ENCODE measurements around the gene DBF4. TPM values are rescaled to one million over a fixed set of nuclear protein-coding genes. Genes with fewer than 3 reads are reported as not detected.

DBF4 gene
- total and polyA plus RNA-seq, 4 donors = 2.3 to 27.0 (median 3.7) TPM

DNA sequence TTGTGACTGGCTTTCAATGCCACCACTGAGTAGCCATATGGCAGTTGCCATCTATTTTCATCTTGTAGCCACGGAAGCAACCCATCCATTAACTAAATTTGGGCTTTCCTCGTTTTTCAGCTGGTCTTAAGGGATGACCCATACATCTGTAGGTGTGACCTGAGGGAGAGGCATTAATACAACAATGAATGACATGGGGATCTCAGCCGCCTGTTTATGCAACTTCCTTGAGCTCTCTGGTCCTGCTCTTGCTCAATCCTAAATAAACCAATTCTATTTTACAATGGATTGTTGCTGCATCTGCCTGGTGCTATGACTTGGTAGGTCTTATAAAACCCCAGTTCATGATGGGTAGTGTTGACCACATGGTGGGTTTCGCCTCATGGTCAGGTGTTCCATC, 35.8 kb downstream of the DBF4 start:
- 82% methylated on average over 4 of the region's 4 CpGs for WGBS
- Histone ChIP-seq H3K4me1 (ENCODE audit: control insufficient read depth in 4 of 4, insufficient read depth in 4 of 4, low read length in 3 of 4) (no peaks in the 10 kb centered on the region), H3K9me3 (ENCODE audit: control insufficient read depth in 4 of 4, low read length in 3 of 4) (no peaks in the 10 kb centered on the region), H3K4me3 (ENCODE audit: low read depth in 1 of 3, low read length in 3 of 3) (no peak overlapping the region), H3K27me3 (ENCODE audit: control insufficient read depth in 4 of 4, insufficient read depth in 4 of 4, low read length in 3 of 4) (no peaks in the 10 kb centered on the region), H3K9ac (ENCODE audit: low read depth in 1 of 2, low read length in 2 of 2) (no peak overlapping the region), H3K27ac (ENCODE audit: low read depth in 1 of 2, low read length in 2 of 2) (no peak overlapping the region), H3K36me3 (ENCODE audit: control insufficient read depth in 4 of 4, insufficient read depth in 3 of 4, low read depth in 1 of 4, low read length in 3 of 4) (no peaks in the 10 kb centered on the region)
- no peak for DNase-seq (ENCODE audit: low spot score)
- TF ChIP-seq, protein P1, sequence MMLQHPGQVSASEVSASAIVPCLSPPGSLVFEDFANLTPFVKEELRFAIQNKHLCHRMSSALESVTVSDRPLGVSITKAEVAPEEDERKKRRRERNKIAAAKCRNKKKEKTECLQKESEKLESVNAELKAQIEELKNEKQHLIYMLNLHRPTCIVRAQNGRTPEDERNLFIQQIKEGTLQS (IDR thresholded peaks at IDR 0.05) = no peak
- TF ChIP-seq YY1 (IDR thresholded peaks at IDR 0.05) = no peak
- no peak for TF ChIP-seq HNF4A (conservative IDR thresholded peaks at IDR 0.05)
- no peak for TF ChIP-seq RXRA (IDR thresholded peaks at IDR 0.05)
- TF ChIP-seq HNF4G (IDR thresholded peaks at IDR 0.05) = no peak
- no peak for TF ChIP-seq SP1 (IDR thresholded peaks at IDR 0.05)
- no peak for TF ChIP-seq FOXA1 (IDR thresholded peaks at IDR 0.05)
- TF ChIP-seq, protein P2, sequence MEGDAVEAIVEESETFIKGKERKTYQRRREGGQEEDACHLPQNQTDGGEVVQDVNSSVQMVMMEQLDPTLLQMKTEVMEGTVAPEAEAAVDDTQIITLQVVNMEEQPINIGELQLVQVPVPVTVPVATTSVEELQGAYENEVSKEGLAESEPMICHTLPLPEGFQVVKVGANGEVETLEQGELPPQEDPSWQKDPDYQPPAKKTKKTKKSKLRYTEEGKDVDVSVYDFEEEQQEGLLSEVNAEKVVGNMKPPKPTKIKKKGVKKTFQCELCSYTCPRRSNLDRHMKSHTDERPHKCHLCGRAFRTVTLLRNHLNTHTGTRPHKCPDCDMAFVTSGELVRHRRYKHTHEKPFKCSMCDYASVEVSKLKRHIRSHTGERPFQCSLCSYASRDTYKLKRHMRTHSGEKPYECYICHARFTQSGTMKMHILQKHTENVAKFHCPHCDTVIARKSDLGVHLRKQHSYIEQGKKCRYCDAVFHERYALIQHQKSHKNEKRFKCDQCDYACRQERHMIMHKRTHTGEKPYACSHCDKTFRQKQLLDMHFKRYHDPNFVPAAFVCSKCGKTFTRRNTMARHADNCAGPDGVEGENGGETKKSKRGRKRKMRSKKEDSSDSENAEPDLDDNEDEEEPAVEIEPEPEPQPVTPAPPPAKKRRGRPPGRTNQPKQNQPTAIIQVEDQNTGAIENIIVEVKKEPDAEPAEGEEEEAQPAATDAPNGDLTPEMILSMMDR (IDR thresholded peaks at IDR 0.05; ENCODE audit: low read depth, low read length, missing input control) = no peak
- TF ChIP-seq, protein P3, sequence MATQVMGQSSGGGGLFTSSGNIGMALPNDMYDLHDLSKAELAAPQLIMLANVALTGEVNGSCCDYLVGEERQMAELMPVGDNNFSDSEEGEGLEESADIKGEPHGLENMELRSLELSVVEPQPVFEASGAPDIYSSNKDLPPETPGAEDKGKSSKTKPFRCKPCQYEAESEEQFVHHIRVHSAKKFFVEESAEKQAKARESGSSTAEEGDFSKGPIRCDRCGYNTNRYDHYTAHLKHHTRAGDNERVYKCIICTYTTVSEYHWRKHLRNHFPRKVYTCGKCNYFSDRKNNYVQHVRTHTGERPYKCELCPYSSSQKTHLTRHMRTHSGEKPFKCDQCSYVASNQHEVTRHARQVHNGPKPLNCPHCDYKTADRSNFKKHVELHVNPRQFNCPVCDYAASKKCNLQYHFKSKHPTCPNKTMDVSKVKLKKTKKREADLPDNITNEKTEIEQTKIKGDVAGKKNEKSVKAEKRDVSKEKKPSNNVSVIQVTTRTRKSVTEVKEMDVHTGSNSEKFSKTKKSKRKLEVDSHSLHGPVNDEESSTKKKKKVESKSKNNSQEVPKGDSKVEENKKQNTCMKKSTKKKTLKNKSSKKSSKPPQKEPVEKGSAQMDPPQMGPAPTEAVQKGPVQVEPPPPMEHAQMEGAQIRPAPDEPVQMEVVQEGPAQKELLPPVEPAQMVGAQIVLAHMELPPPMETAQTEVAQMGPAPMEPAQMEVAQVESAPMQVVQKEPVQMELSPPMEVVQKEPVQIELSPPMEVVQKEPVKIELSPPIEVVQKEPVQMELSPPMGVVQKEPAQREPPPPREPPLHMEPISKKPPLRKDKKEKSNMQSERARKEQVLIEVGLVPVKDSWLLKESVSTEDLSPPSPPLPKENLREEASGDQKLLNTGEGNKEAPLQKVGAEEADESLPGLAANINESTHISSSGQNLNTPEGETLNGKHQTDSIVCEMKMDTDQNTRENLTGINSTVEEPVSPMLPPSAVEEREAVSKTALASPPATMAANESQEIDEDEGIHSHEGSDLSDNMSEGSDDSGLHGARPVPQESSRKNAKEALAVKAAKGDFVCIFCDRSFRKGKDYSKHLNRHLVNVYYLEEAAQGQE (IDR thresholded peaks at IDR 0.05) = no peak
- TF ChIP-seq FOXA2 (IDR thresholded peaks at IDR 0.05) = no peak
- TF ChIP-seq, protein P4, sequence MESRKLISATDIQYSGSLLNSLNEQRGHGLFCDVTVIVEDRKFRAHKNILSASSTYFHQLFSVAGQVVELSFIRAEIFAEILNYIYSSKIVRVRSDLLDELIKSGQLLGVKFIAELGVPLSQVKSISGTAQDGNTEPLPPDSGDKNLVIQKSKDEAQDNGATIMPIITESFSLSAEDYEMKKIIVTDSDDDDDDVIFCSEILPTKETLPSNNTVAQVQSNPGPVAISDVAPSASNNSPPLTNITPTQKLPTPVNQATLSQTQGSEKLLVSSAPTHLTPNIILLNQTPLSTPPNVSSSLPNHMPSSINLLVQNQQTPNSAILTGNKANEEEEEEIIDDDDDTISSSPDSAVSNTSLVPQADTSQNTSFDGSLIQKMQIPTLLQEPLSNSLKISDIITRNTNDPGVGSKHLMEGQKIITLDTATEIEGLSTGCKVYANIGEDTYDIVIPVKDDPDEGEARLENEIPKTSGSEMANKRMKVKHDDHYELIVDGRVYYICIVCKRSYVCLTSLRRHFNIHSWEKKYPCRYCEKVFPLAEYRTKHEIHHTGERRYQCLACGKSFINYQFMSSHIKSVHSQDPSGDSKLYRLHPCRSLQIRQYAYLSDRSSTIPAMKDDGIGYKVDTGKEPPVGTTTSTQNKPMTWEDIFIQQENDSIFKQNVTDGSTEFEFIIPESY (IDR thresholded peaks at IDR 0.05) = no peak
- TF ChIP-seq EGR1 (IDR thresholded peaks at IDR 0.05; ENCODE audit: low read depth in 2 of 2) = no peak
- no peak for TF ChIP-seq GABPA (IDR thresholded peaks at IDR 0.05 in 1 of 2, conservative IDR thresholded peaks at IDR 0.05 in 1 of 2)
- no peak for TF ChIP-seq JUND (IDR thresholded peaks at IDR 0.05)

DNA sequence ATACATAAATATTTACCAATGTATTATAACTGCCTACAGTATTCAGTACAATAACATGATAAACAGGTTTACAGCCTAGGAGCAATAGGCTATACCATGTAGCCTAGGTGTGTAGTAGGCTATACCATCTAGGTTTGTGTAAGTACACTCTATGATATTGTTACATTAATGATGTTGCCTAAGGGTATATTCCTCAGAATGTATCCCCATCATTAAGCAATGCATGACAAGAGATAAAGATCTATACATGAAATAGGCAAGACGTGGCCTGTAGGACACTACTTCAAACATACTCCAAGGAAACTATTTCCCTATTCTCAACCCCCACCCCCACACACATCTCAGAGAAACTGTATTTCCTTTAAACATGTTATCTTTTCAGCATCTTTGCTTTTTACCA, 42.4 kb downstream of the DBF4 start:
- Histone ChIP-seq H3K4me1 (ENCODE audit: control insufficient read depth in 4 of 4, insufficient read depth in 4 of 4, low read length in 3 of 4) (no peaks in the 10 kb centered on the region), H3K9ac (ENCODE audit: low read depth in 1 of 2, low read length in 2 of 2) (no peak overlapping the region), H3K27me3 (ENCODE audit: control insufficient read depth in 4 of 4, insufficient read depth in 4 of 4, low read length in 3 of 4) (no peaks in the 10 kb centered on the region), H3K36me3 (ENCODE audit: control insufficient read depth in 4 of 4, insufficient read depth in 3 of 4, low read depth in 1 of 4, low read length in 3 of 4) (no peaks in the 10 kb centered on the region), H3K4me3 (ENCODE audit: low read depth in 1 of 3, low read length in 3 of 3) (no peak overlapping the region), H3K9me3 (ENCODE audit: control insufficient read depth in 4 of 4, low read length in 3 of 4) (no peaks in the 10 kb centered on the region), H3K27ac (ENCODE audit: low read depth in 1 of 2, low read length in 2 of 2) (no peak overlapping the region)
- no peak for DNase-seq (ENCODE audit: low spot score)
- 78% methylated on average over 1 of the region's 1 CpG for WGBS
- TF ChIP-seq FOXA1 (IDR thresholded peaks at IDR 0.05) = no peak

Data from liver (tissue), 9 donors.